Fibroblast of the aortic adventitia (primary cell): ENCODE data around the gene PABPC1L. TPM values are rescaled to one million over a fixed set of nuclear protein-coding genes. Genes with fewer than 3 reads are reported as not detected.

Experiments
- DNase-seq: peaks from one replicate; pipeline ENCODE4 v3.0.0-alpha.2; 2010; ENCODE audit warnings: low read depth
- H3K4me3 ChIP-seq: 2 replicates; pipeline ENCODE4 v1.5.1; 2011; ENCODE audit warnings: low read depth, mild to moderate bottlenecking, control low read depth, low read length, moderate library complexity
- total RNA-seq: library from RNA; depleted of rRNA; stranded (reverse); fragments of >200 nt; gene quantifications from 2 replicates; pipeline ENCODE4 v1.2.3, GENCODE V29; 2012; ENCODE audit warnings: low replicate concordance
- TF ChIP-seq, protein P1 (sequence below): IDR thresholded peaks from 2 replicates; pipeline ENCODE4 v1.5.1; 2011; ENCODE audit warnings: mild to moderate bottlenecking, low read length, control low read depth, inconsistent platforms; ENCODE audit not compliant: insufficient read depth

The PABPC1L gene
- total RNA-seq, 1 donor = 7.9 TPM

DNA sequence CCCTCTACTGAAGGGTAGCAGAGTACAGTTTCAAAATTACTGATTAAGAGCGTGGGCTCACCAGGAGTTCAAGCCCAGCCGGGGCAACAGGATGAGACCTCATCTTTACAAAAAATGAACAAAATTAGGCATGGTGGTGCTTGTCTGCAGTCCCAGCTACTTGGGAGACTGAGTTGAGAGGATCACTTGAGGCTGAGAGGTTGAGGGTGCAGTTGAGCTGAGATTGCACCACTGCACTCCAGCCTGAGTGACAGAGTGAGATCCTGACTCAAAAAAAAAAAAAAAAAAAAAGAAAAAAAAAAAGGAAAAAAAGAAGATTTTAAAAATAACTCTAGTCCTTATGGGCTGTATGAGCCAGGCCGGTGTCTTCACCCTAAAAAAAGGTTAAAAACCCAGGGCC, 18.7 kb downstream of the PABPC1L start:
- DNase-seq = no peak

GRCh38 chr20:44930517-44931168, 20.8 kb downstream of the PABPC1L start:
- no peak for DNase-seq
- TF ChIP-seq, protein P1, sequence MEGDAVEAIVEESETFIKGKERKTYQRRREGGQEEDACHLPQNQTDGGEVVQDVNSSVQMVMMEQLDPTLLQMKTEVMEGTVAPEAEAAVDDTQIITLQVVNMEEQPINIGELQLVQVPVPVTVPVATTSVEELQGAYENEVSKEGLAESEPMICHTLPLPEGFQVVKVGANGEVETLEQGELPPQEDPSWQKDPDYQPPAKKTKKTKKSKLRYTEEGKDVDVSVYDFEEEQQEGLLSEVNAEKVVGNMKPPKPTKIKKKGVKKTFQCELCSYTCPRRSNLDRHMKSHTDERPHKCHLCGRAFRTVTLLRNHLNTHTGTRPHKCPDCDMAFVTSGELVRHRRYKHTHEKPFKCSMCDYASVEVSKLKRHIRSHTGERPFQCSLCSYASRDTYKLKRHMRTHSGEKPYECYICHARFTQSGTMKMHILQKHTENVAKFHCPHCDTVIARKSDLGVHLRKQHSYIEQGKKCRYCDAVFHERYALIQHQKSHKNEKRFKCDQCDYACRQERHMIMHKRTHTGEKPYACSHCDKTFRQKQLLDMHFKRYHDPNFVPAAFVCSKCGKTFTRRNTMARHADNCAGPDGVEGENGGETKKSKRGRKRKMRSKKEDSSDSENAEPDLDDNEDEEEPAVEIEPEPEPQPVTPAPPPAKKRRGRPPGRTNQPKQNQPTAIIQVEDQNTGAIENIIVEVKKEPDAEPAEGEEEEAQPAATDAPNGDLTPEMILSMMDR = no peak
- no peak overlapping the region for H3K4me3 ChIP-seq

More for the DNA sequence above, 18.7 kb downstream of the PABPC1L start:
- TF ChIP-seq, protein P1 = no peak
- H3K4me3 ChIP-seq = no peak overlapping the region

DNA sequence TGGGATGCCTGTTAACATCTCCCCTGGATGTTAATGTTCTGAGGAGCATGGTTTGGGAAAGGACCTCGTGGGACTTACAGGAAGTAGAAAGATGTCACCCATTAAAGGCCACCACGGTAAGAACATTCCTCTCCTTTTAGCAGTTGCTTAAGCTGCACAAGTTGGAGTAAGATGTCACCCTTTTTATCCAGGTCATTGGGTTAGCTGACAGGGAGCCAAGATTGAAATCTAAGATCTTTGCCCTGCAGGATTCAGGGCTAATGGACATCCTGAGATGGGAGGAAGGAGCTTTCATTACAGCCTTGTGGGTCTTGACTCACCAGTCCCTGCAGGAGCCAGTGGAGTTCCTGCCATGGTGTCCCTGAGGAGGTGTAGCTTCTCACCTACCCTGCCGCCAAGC, 22.1 kb downstream of the PABPC1L start:
- no peak for DNase-seq
- no peak overlapping the region for H3K4me3 ChIP-seq
- TF ChIP-seq, protein P1 = no peak

- no peak overlapping the region for H3K4me3 ChIP-seq
- DNase-seq = no peak
- TF ChIP-seq, protein P1 = no peak
These were observed 23.1 kb downstream of the PABPC1L start for GRCh38 chr20:44932916-44933315.

- no peak overlapping the region for H3K4me3 ChIP-seq
- TF ChIP-seq, protein P1 = no peak
- DNase-seq = no peak
These were observed 26.6 kb downstream of the PABPC1L start for GRCh38 chr20:44936510-44936909.

DNA sequence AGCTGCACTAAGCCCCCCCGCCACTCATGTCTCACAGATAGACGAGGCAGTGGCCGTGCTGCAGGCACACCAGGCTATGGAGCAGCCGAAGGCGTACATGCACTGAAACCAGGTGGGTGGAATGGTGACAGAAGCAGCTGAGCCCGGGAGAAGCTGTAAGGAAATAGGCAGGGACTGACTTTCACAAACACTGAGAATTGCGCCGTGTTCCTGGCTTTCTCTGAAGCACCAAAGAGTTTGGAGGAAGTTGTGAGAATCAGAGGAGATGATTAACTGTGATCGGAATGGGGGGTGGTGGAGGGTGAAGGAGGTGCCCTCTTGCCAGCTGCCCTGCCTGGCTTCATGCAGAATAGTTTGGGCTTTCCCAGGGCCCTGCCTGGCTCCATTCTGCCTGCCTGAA, 28.8 kb downstream of the PABPC1L start:
- no peak for DNase-seq
- no peak overlapping the region for H3K4me3 ChIP-seq
- TF ChIP-seq, protein P1 = no peak

DNA sequence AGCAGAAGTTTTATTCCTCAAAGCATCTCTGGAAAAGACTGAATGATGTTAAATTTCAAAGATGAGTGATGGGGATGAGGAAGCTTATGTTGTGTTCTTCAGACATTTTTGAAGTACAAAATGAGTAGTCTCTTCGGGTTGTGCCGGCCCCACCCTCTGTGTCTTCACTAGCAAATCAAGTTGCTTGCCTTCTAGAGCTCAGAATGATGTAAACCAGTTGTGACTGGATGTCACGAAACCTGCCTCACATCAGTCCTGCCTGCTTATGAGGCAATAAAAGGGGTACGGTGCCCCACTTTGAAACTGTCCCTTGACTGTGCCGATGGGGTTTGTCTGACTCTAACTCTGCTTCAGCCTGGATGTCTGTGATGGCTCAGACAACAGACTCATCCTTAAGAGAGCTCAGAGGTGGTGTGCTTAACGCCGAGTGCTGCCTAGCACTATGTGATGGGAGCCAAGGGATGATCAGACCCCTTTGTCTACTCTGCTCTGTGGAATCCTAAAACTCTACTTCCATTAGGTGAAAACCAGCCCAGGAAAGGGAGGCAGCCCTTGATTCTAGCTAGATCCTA, 31.3 kb downstream of the PABPC1L start:
- DNase-seq = no peak
- no peak overlapping the region for H3K4me3 ChIP-seq
- TF ChIP-seq, protein P1 = no peak
